T-cell (primary cell): ENCODE data around the gene USP5. TPM values are rescaled to one million over a fixed set of nuclear protein-coding genes. Genes with fewer than 3 reads are reported as not detected.

Source experiments
- ATAC-seq, 4 experiments: fragments of 200-7000 bp in 3 of 4; fragments of 150-1000 bp in 1 of 4; cut with Tn5 transposase; replicated peaks in 1 of 4; 1 replicate in 3 of 4; 2 replicates in 1 of 4; pipeline ENCODE4 v1.10.0; 2021; ENCODE audit warnings: moderate library complexity in 3 of 4, mild to moderate bottlenecking in 2 of 4, moderate number of reproducible peaks in 1 of 4
- CTCF ChIA-PET, 2 donors: fragments of 300-600 bp; sonication (Branson Sonifier 250); formaldehyde crosslinking; loops; one replicate each; lab custom pipeline; 2022; ENCODE audit warnings: antibody characterized with exemption in 2 of 2; lab: Charles Lee
- POLR2A ChIA-PET, 2 donors: fragments of 300-600 bp; sonication (Branson Sonifier 250); formaldehyde crosslinking; loops; one replicate each; lab custom pipeline; 2022; ENCODE audit warnings: antibody characterized with exemption in 2 of 2; lab: Charles Lee
- DNase-seq, 35 experiments: peaks; one replicate each; pipeline versions ENCODE4 v3.0.0 to v3.0.0-alpha.2; 2013 to 2023
- H3K27ac ChIP-seq: one replicate; pipeline ENCODE4 v1.5.1; 2013; ENCODE audit warnings: low read length
- H3K27me3 ChIP-seq, 2 experiments: replicated peaks in 1 of 2; 1 replicate in 1 of 2; 2 replicates in 1 of 2; pipeline versions ENCODE4 v1.6.1 to v1.7.0; 2013; ENCODE audit warnings: low read length in 1 of 2, mixed read lengths in 1 of 2; ENCODE audit not compliant: control insufficient read depth in 2 of 2, insufficient read depth in 2 of 2; ENCODE audit errors: extremely low read depth in 1 of 2
- H3K36me3 ChIP-seq, 2 donors: 1 replicate in 1 of 2; 2 replicates in 1 of 2; pipeline versions ENCODE4 v1.6.1 to v1.7.0; 2013; ENCODE audit warnings: low read length in 1 of 2; ENCODE audit not compliant: control insufficient read depth in 2 of 2, insufficient read depth in 1 of 2; ENCODE audit errors: extremely low read depth in 1 of 2
- H3K4me1 ChIP-seq, 2 experiments: 1 replicate in 1 of 2; 2 replicates in 1 of 2; pipeline versions ENCODE4 v1.6.1 to v1.7.0; 2013; ENCODE audit warnings: low read length in 2 of 2, mixed read lengths in 1 of 2; ENCODE audit not compliant: insufficient read depth in 2 of 2, control insufficient read depth in 1 of 2; ENCODE audit errors: extremely low read depth in 1 of 2
- H3K4me3 ChIP-seq, 2 donors: 1 replicate in 1 of 2; 2 replicates in 1 of 2; pipeline versions ENCODE4 v1.5.1 to v1.7.0; 2013; ENCODE audit warnings: mild to moderate bottlenecking in 2 of 2, low read length in 1 of 2, moderate library complexity in 1 of 2; ENCODE audit not compliant: control insufficient read depth in 1 of 2; ENCODE audit errors: extremely low read depth in 1 of 2
- H3K9me3 ChIP-seq: 2 replicates; pipeline ENCODE4 v1.7.0; 2013
- H3K27ac Mint-ChIP-seq, 2 donors: one replicate each; pipeline ENCODE4 v1.8.0; 2020 to 2021; ENCODE audit warnings: mild to moderate bottlenecking in 2 of 2, mixed read lengths in 2 of 2
- H3K27me3 Mint-ChIP-seq, 2 donors: one replicate each; pipeline ENCODE4 v1.8.0; 2021 to 2022; ENCODE audit warnings: mixed read lengths in 2 of 2
- H3K36me3 Mint-ChIP-seq: one replicate; pipeline ENCODE4 v1.8.0; 2021; ENCODE audit warnings: mixed read lengths
- H3K4me1 Mint-ChIP-seq, 3 donors: one replicate each; pipeline ENCODE4 v1.8.0; 2020 to 2022; ENCODE audit warnings: mixed read lengths in 3 of 3, mild to moderate bottlenecking in 1 of 3
- H3K4me3 Mint-ChIP-seq, 3 donors: one replicate each; pipeline ENCODE4 v1.8.0; 2020 to 2022; ENCODE audit warnings: mild to moderate bottlenecking in 3 of 3, mixed read lengths in 3 of 3, moderate library complexity in 3 of 3
- H3K9me3 Mint-ChIP-seq, 3 donors: one replicate each; pipeline ENCODE4 v1.8.0; 2020 to 2022; ENCODE audit warnings: mixed read lengths in 3 of 3
- WGBS: methylation state at CpG from one replicate; pipeline ENCODE4 v1.1.5; 2013; ENCODE audit warnings: missing lambda C conversion rate; ENCODE audit not compliant: insufficient coverage; 5-methylcytosine and 5-hydroxymethylcytosine counted together
- total RNA-seq, 35 experiments: library from RNA in 6 of 35; stranded (reverse) in 6 of 35; fragments of 120-200 nt in 1 of 35; gene quantifications; one replicate each; pipeline versions ENCODE4 v1.2.1 to v1.2.4 and lab custom pipeline; 2013 to 2026

USP5 gene
- total RNA-seq, 5 donors from 2014 or later (not counting 1 experiment from before 2014, with no cell fraction given), result 64.2 to 95.8 (median 85.8) TPM

- no peaks in the 10 kb centered on the region for H3K36me3 ChIP-seq
- CTCF ChIA-PET, result interaction anchor here in 1 of 2 donors (0.7 to 6.1 kb wide), 3 partner anchors 12 to 88 kb away, joined by 3 to 34 read pairs (median 3); partner anchors contain the start of gene MLF2
- ATAC-seq, result no peak
- peaks cover 0 to 4% of the 10 kb centered on the region in 2 experiments for H3K27me3 ChIP-seq
- H3K36me3 Mint-ChIP-seq, result no peaks in the 10 kb centered on the region
- H3K4me3 Mint-ChIP-seq, result no peak overlapping the region
- H3K27me3 Mint-ChIP-seq, result no peaks in the 10 kb centered on the region
- H3K9me3 Mint-ChIP-seq, result no peaks in the 10 kb centered on the region
- peaks cover 2 to 7% (median 4%) of the 10 kb centered on the region in 3 donors for H3K4me1 Mint-ChIP-seq
- WGBS, result 92% methylated on average over 20 of the region's 26 CpGs
- H3K4me3 ChIP-seq, result no peak overlapping the region
- no peak overlapping the region for H3K27ac ChIP-seq
- DNase-seq, result no peak
- H3K4me1 ChIP-seq, result peaks cover 0 to 6% of the 10 kb centered on the region in 2 experiments
- POLR2A ChIA-PET, result no interaction called here
- H3K9me3 ChIP-seq, result no peaks in the 10 kb centered on the region
- H3K27ac Mint-ChIP-seq, result no peak overlapping the region
Measured at GRCh38 chr12:6837370-6838060, 14.4 kb upstream of the USP5 start.

GRCh38 chr12:6838854-6839253, 13.1 kb upstream of the USP5 start:
- CTCF ChIA-PET, result interaction anchor here in 1 of 2 donors (1.0 kb wide), 1 partner anchor 8 kb away, joined by 5 read pairs; no protein-coding TSS in a partner anchor
- H3K9me3 ChIP-seq, result no peaks in the 10 kb centered on the region
- Mint-ChIP-seq H3K4me1 (peaks cover 2 to 7% (median 4%) of the 10 kb centered on the region in 3 donors), H3K4me3 (no peak overlapping the region), H3K27me3 (no peaks in the 10 kb centered on the region), H3K27ac (no peak overlapping the region), H3K36me3 (no peaks in the 10 kb centered on the region), H3K9me3 (no peaks in the 10 kb centered on the region)
- 99% methylated on average over 8 of the region's 16 CpGs for WGBS
- POLR2A ChIA-PET, result no interaction called here
- H3K4me3 ChIP-seq, result no peak overlapping the region
- H3K36me3 ChIP-seq, result no peaks in the 10 kb centered on the region
- H3K4me1 ChIP-seq, result peaks cover 0 to 6% of the 10 kb centered on the region in 2 experiments
- DNase-seq, result no peak
- H3K27ac ChIP-seq, result no peak overlapping the region
- peaks cover 0 to 4% of the 10 kb centered on the region in 2 experiments for H3K27me3 ChIP-seq
- no peak for ATAC-seq

- DNase-seq, result no peak
- CTCF ChIA-PET, result interaction anchor here in 1 of 2 donors (1.0 kb wide), 1 partner anchor 9 kb away, joined by 5 read pairs; no protein-coding TSS in a partner anchor
- no peaks in the 10 kb centered on the region for H3K9me3 Mint-ChIP-seq
- Histone ChIP-seq H3K4me3 (no peak overlapping the region), H3K36me3 (no peaks in the 10 kb centered on the region), H3K27ac (no peak overlapping the region), H3K9me3 (no peaks in the 10 kb centered on the region), H3K27me3 (peaks cover 0 to 4% of the 10 kb centered on the region in 2 experiments), H3K4me1 (peaks cover 0 to 6% of the 10 kb centered on the region in 2 experiments)
- no peak for ATAC-seq
- no peak overlapping the region for H3K27ac Mint-ChIP-seq
- WGBS, result 86% methylated on average over 6 of the region's 10 CpGs
- H3K4me1 Mint-ChIP-seq, result peaks cover 2 to 7% (median 4%) of the 10 kb centered on the region in 3 donors
- POLR2A ChIA-PET, result no interaction called here
- no peak overlapping the region for H3K4me3 Mint-ChIP-seq
- H3K27me3 Mint-ChIP-seq, result no peaks in the 10 kb centered on the region
- H3K36me3 Mint-ChIP-seq, result no peaks in the 10 kb centered on the region
Measured at GRCh38 chr12:6839482-6840201, 12.3 kb upstream of the USP5 start.

- H3K36me3 Mint-ChIP-seq, result no peaks in the 10 kb centered on the region
- H3K4me1 ChIP-seq, result peaks cover 0 to 6% of the 10 kb centered on the region in 2 experiments
- ATAC-seq (no peak), DNase-seq (no peak)
- H3K4me1 Mint-ChIP-seq, result peaks cover 2 to 7% (median 4%) of the 10 kb centered on the region in 3 donors
- no peaks in the 10 kb centered on the region for H3K36me3 ChIP-seq
- CTCF ChIA-PET, result no interaction called here
- no peaks in the 10 kb centered on the region for H3K9me3 ChIP-seq
- POLR2A ChIA-PET, result interaction anchor here in 1 of 2 donors (0.6 kb wide), 1 partner anchor 488 kb away, joined by 3 read pairs; no protein-coding TSS in a partner anchor
- H3K4me3 ChIP-seq, result no peak overlapping the region
- H3K4me3 Mint-ChIP-seq, result no peak overlapping the region
- no peaks in the 10 kb centered on the region for H3K27me3 Mint-ChIP-seq
- no CpG with 5 or more reads among the region's 1 CpG for WGBS
- H3K9me3 Mint-ChIP-seq, result no peaks in the 10 kb centered on the region
- no peak overlapping the region for H3K27ac Mint-ChIP-seq
- H3K27ac ChIP-seq, result no peak overlapping the region
- peaks cover 0 to 4% of the 10 kb centered on the region in 2 experiments for H3K27me3 ChIP-seq
Measured at GRCh38 chr12:6840330-6840729, 11.6 kb upstream of the USP5 start.

GRCh38 chr12:6840761-6841515, 11.0 kb upstream of the USP5 start, which contains the start of gene GNB3:
TSS of gene GNB3 (plus strand) at chr12:6840925. CDS start at chr12:6841288, 363 bp downstream.
- peaks cover 0 to 3% (median 0%) of the 10 kb centered on the region in 3 donors for H3K4me1 Mint-ChIP-seq
- ATAC-seq, result no peak
- Histone ChIP-seq H3K4me1 (peaks cover 0 to 2% of the 10 kb centered on the region in 2 experiments), H3K27me3 (peaks cover 0 to 4% of the 10 kb centered on the region in 2 experiments), H3K27ac (no peak within 1 kb of the TSS), H3K4me3 (no peak within 1 kb of the TSS), H3K9me3 (no peaks in the 10 kb centered on the region), H3K36me3 (no peaks in the 10 kb centered on the region)
- no peaks in the 10 kb centered on the region for H3K27me3 Mint-ChIP-seq
- ChIA-PET CTCF (no interaction called here), POLR2A (interaction anchor here in 1 of 2 donors (0.6 kb wide), 1 partner anchor 489 kb away, joined by 3 read pairs; no protein-coding TSS in a partner anchor)
- WGBS, result 87% methylated on average over 20 of the region's 24 CpGs
- H3K9me3 Mint-ChIP-seq, result no peaks in the 10 kb centered on the region
- no peaks in the 10 kb centered on the region for H3K36me3 Mint-ChIP-seq
- no peak within 1 kb of the TSS for H3K27ac Mint-ChIP-seq
- DNase-seq, result no peak
- no peak within 1 kb of the TSS for H3K4me3 Mint-ChIP-seq

- ChIA-PET POLR2A (no interaction called here), CTCF (interaction anchor here (0.7 to 1.0 kb wide), 2 partner anchors 89 to 239 kb away, joined by 3 read pairs; partner anchors contain the start of gene MLF2 (in 1 of the 2))
- no CpG with 5 or more reads among the region's 4 CpGs for WGBS
- Histone ChIP-seq H3K4me1 (no peaks in the 10 kb centered on the region), H3K27me3 (peaks cover 0 to 4% of the 10 kb centered on the region in 2 experiments), H3K27ac (no peak overlapping the region), H3K9me3 (no peaks in the 10 kb centered on the region), H3K4me3 (no peak overlapping the region), H3K36me3 (no peaks in the 10 kb centered on the region)
- no peak overlapping the region for H3K4me3 Mint-ChIP-seq
- H3K9me3 Mint-ChIP-seq, result no peaks in the 10 kb centered on the region
- no peak for ATAC-seq
- H3K36me3 Mint-ChIP-seq, result no peaks in the 10 kb centered on the region
- no peaks in the 10 kb centered on the region for H3K27me3 Mint-ChIP-seq
- H3K27ac Mint-ChIP-seq, result no peak overlapping the region
- H3K4me1 Mint-ChIP-seq, result no peaks in the 10 kb centered on the region
- no peak for DNase-seq
Measured at GRCh38 chr12:6842075-6842474, 9.9 kb upstream of the USP5 start.
